Renal cortex interstitium (tissue), 3 donors: Measurements from ENCODE around the gene ANXA11. TPM values are rescaled to one million over a fixed set of nuclear protein-coding genes. Genes with fewer than 3 reads are reported as not detected.

ENCODE experiments used
- polyA plus RNA-seq, 3 donors: library from polyadenylated mRNA; unstranded; fragments of 120-200 nt; gene quantifications; one replicate each; pipeline ENCODE4 v1.2.1, GENCODE V29; 2013; ENCODE audit not compliant: insufficient read length in 3 of 3

Gene ANXA11
- polyA plus RNA-seq, 3 donors, result 112 to 143 (median 130) TPM

Other genes with a start within 250 kb of the ANXA11 start
- gene TMEM254, start 126.9 kb downstream of the ANXA11 start, polyA plus RNA-seq, result 10 to 100 TPM; 51.3 to 63.5 (median 60.1) TPM
- gene PLAC9, start 72.8 kb downstream of the ANXA11 start, polyA plus RNA-seq, result 10 to 100 TPM; 16.4 to 29.3 (median 27.7) TPM
- 1 to 10 TPM in 2 of 3 donors, under 1 TPM in 1; 0.88 to 1.3 (median 1.0) TPM for gene MAT1A, start 84.1 kb upstream of the ANXA11 start, polyA plus RNA-seq
- gene DYDC1, start 151.2 kb upstream of the ANXA11 start, polyA plus RNA-seq, result under 1 TPM; 0.34 to 0.96 (median 0.50) TPM
- 1 to 10 TPM; 1.5 to 2.5 (median 1.6) TPM for gene DYDC2, start 151.2 kb upstream of the ANXA11 start, polyA plus RNA-seq
- 100 to 1,000 TPM; 111 to 138 (median 123) TPM for gene PRXL2A, start 203.0 kb upstream of the ANXA11 start, polyA plus RNA-seq
- 10 to 100 TPM; 82.4 to 93.3 (median 86.6) TPM for gene TSPAN14, start 248.8 kb upstream of the ANXA11 start, polyA plus RNA-seq